Fibroblast of gingiva (primary cell): ENCODE data around the gene SDHB.
A peak's percentile ranks its signal among the peaks of the same experiment; 100 is the strongest.

ENCODE experiments used
- DNase-seq: peaks from one replicate; pipeline ENCODE4 v3.0.0-alpha.2; 2011; ENCODE audit warnings: low read depth

Gene SDHB

GRCh38 chr1:17045634-17046333 lies 8.0 kb downstream of the SDHB start:
- DNase-seq: peak; percentile 67

- no peak for DNase-seq
These were observed 8.7 kb downstream of the SDHB start for GRCh38 chr1:17045150-17045549.

GRCh38 chr1:17043676-17044075 lies 10.2 kb downstream of the SDHB start:
- no peak for DNase-seq

GRCh38 chr1:17040135-17040534 lies 13.7 kb downstream of the SDHB start:
- no peak for DNase-seq

GRCh38 chr1:17039522-17039921 lies 14.3 kb downstream of the SDHB start:
- no peak for DNase-seq

GRCh38 chr1:17033481-17033880 lies 20.4 kb downstream of the SDHB start:
- DNase-seq: no peak

GRCh38 chr1:17032741-17033140 lies 21.1 kb downstream of the SDHB start:
- peak; percentile 45 for DNase-seq

GRCh38 chr1:17031436-17031835 lies 22.4 kb downstream of the SDHB start:
- DNase-seq: no peak

- DNase-seq: no peak
These were observed 23.6 kb downstream of the SDHB start for GRCh38 chr1:17030206-17030605.

GRCh38 chr1:17028662-17029188 lies 25.1 kb downstream of the SDHB start:
- DNase-seq: peak; percentile 75

- no peak for DNase-seq
These were observed 25.9 kb downstream of the SDHB start for GRCh38 chr1:17027900-17028299.

- DNase-seq: peak; percentile 84
These were observed 26.4 kb downstream of the SDHB start for GRCh38 chr1:17027403-17027802.

GRCh38 chr1:17024721-17025120 lies 29.1 kb downstream of the SDHB start:
- DNase-seq: no peak

GRCh38 chr1:17023573-17023972 lies 30.3 kb downstream of the SDHB start:
- no peak for DNase-seq

- no peak for DNase-seq
These were observed 30.7 kb downstream of the SDHB start for GRCh38 chr1:17023102-17023501.

- no peak for DNase-seq
These were observed 31.9 kb downstream of the SDHB start for GRCh38 chr1:17021896-17022295.

GRCh38 chr1:17020502-17020901 lies 33.3 kb downstream of the SDHB start:
- DNase-seq: no peak

- no peak for DNase-seq
These were observed 35.0 kb downstream of the SDHB start for GRCh38 chr1:17018849-17019248.

GRCh38 chr1:17017435-17017834 lies 36.4 kb downstream of the SDHB start:
- no peak for DNase-seq

- no peak for DNase-seq
These were observed 37.5 kb downstream of the SDHB start for GRCh38 chr1:17016317-17016661.

GRCh38 chr1:17014671-17015567 lies 38.9 kb downstream of the SDHB start:
- no peak for DNase-seq

- DNase-seq: no peak
These were observed 40.1 kb downstream of the SDHB start for GRCh38 chr1:17013491-17014320.
